HepG2 (cell line): ENCODE results near the gene CTNND2. TPM values are rescaled to one million over a fixed set of nuclear protein-coding genes. Genes with fewer than 3 reads are reported as not detected.
A peak's percentile ranks its signal among the peaks of the same experiment; 100 is the strongest.

Experiments used
- ATAC-seq: fragments of 200-7000 bp; cut with Tn5 transposase; 3 replicates; pipeline ENCODE4 v1.9.1; 2020; ENCODE audit warnings: mild to moderate bottlenecking, moderate library complexity
- BruUV-seq: library from RNA; stranded (reverse); fragments of 400-500 nt; replicated peaks from 2 replicates; lab custom pipeline; 2021; lab: Mats Ljungman, UMichigan
- CTCF ChIA-PET: fragments of 300-600 bp; formaldehyde crosslinking; extraction: SDS; loops from one replicate; lab custom pipeline; 2021; ENCODE audit warnings: low total read pairs, inconsistent platforms, low intra/inter-chr PET ratio; lab: Yijun Ruan, JAX
- POLR2A ChIA-PET: fragments of 350-600 bp; sonication (Branson Sonifier 250); formaldehyde crosslinking; loops from one replicate; lab custom pipeline; 2020; ENCODE audit warnings: antibody characterized with exemption, inconsistent platforms; lab: Yijun Ruan, JAX
- DNase-seq: peaks from one replicate; pipeline ENCODE4 v3.0.0-alpha.2; 2015; ENCODE audit warnings: low spot score
- FAIRE-seq: peaks from 3 replicates; lab custom pipeline; 2011; peaks lifted over from hg19 to GRCh38; lab: Jason Lieb, UNC
- H2AFZ ChIP-seq: one replicate; pipeline ENCODE4 v1.6.1; 2011; ENCODE audit warnings: low read length, inconsistent platforms
- H3K27ac ChIP-seq: fragments of 300-600 bp; 3 replicates; pipeline ENCODE4 v1.8.0; 2011; ENCODE audit warnings: mixed run types, mild to moderate bottlenecking, mixed read lengths, low read length, inconsistent platforms; ENCODE audit not compliant: insufficient read depth; ENCODE audit errors: extremely low read length
- H3K27me3 ChIP-seq, 2 experiments: fragments of 200-600 bp in 1 of 2; 2 replicates in 1 of 2; 3 replicates in 1 of 2; pipeline versions ENCODE4 v1.6.0 to v1.8.0; 2011; ENCODE audit warnings: low read length in 2 of 2, mild to moderate bottlenecking in 2 of 2, moderate library complexity in 2 of 2, inconsistent platforms in 1 of 2; ENCODE audit not compliant: insufficient read depth in 2 of 2, control insufficient read depth in 1 of 2
- H3K36me3 ChIP-seq, 2 experiments: fragments of 200-600 bp in 1 of 2; replicated peaks in 1 of 2; 2 replicates in 1 of 2; 3 replicates in 1 of 2; pipeline versions ENCODE4 v1.5.1 to v1.8.0; 2011; ENCODE audit warnings: low read length in 2 of 2, inconsistent platforms in 1 of 2; ENCODE audit not compliant: insufficient read depth in 2 of 2, control insufficient read depth in 1 of 2
- H3K4me1 ChIP-seq: 2 replicates; pipeline ENCODE4 v1.5.1; 2012; ENCODE audit warnings: low read length, inconsistent platforms; ENCODE audit not compliant: insufficient read depth
- H3K4me2 ChIP-seq: 2 replicates; pipeline ENCODE4 v1.6.0; 2011; ENCODE audit warnings: low read depth, low read length, inconsistent platforms
- H3K4me3 ChIP-seq, 3 experiments: fragments of 200-600 bp in 1 of 3; sonication (generic), shearing (Covaris generic) in 1 of 3; replicated peaks in 1 of 3; 2 replicates each; pipeline ENCODE4 v1.5.1; 2011 to 2016; ENCODE audit warnings: low read length in 3 of 3, inconsistent platforms in 2 of 3, low read depth in 2 of 3, mild to moderate bottlenecking in 2 of 3, control low read depth in 1 of 3, mixed read lengths in 1 of 3; ENCODE audit not compliant: insufficient read depth in 1 of 3
- H3K79me2 ChIP-seq: one replicate; pipeline ENCODE4 v1.6.1; 2011; ENCODE audit warnings: low read length, inconsistent platforms; ENCODE audit not compliant: insufficient read depth
- H3K9ac ChIP-seq: 2 replicates; pipeline ENCODE4 v1.6.0; 2011; ENCODE audit warnings: mild to moderate bottlenecking, low read depth, low read length, inconsistent platforms; ENCODE audit not compliant: insufficient read depth
- H3K9me3 ChIP-seq: 2 replicates; pipeline ENCODE4 v1.5.1; 2012; ENCODE audit warnings: mild to moderate bottlenecking, low read length
- H4K20me1 ChIP-seq: 2 replicates; pipeline ENCODE4 v1.6.0; 2011; ENCODE audit warnings: inconsistent platforms, mild to moderate bottlenecking, low read length, moderate library complexity; ENCODE audit not compliant: insufficient read depth
- CREM ChIP-seq, 2 experiments: sonication (generic) in 1 of 2; formaldehyde crosslinking in 1 of 2; IDR thresholded peaks; 2 replicates each; pipeline versions ENCODE4 v1.4.0 to v1.6.1; 2016 to 2020; ENCODE audit warnings: antibody characterized with exemption in 1 of 2, mild to moderate bottlenecking in 1 of 2, missing genetic modification reagents in 1 of 2
- FOSL2 ChIP-seq: sonication (generic); formaldehyde crosslinking; IDR thresholded peaks from 2 replicates; pipeline ENCODE4 v1.4.0; 2020; ENCODE audit warnings: missing genetic modification reagents
- HNRNPLL ChIP-seq: fragments of 200-400 bp; formaldehyde crosslinking; IDR thresholded peaks from 2 replicates; pipeline ENCODE4 v1.6.1; 2017; ENCODE audit warnings: mild to moderate bottlenecking, low read depth, low read length; ENCODE audit not compliant: poor library complexity, severe bottlenecking
- KDM3A ChIP-seq: IDR thresholded peaks from 2 replicates; pipeline ENCODE4 v1.6.1; 2018; ENCODE audit warnings: low read depth, missing compliant biosample characterization
- KDM5B ChIP-seq: sonication (generic); formaldehyde crosslinking; IDR thresholded peaks from 2 replicates; pipeline ENCODE4 v1.4.0; 2020; ENCODE audit warnings: missing genetic modification reagents, mild to moderate bottlenecking, borderline replicate concordance
- MXI1 ChIP-seq: IDR thresholded peaks from 3 replicates; pipeline ENCODE4 v1.6.1; 2012; ENCODE audit warnings: low read depth, low read length, inconsistent platforms, borderline replicate concordance
- PITX1 ChIP-seq: sonication (generic); formaldehyde crosslinking; IDR thresholded peaks from 2 replicates; pipeline ENCODE4 v1.5.1; 2020; ENCODE audit warnings: mild to moderate bottlenecking, missing genetic modification reagents
- STAG1 ChIP-seq: sonication (generic); formaldehyde crosslinking; IDR thresholded peaks from 2 replicates; pipeline ENCODE4 v1.4.0; 2020; ENCODE audit warnings: missing genetic modification reagents
- ZBTB38 ChIP-seq: sonication (generic); formaldehyde crosslinking; IDR thresholded peaks from 2 replicates; pipeline ENCODE4 v1.5.1; 2020; ENCODE audit warnings: mild to moderate bottlenecking, missing genetic modification reagents
- ZNF546 ChIP-seq: sonication (generic); formaldehyde crosslinking; conservative IDR thresholded peaks from 2 replicates; pipeline ENCODE4 v1.8.1; 2023; ENCODE audit warnings: mild to moderate bottlenecking, missing genetic modification reagents
- ZSCAN25 ChIP-seq: sonication (generic); formaldehyde crosslinking; IDR thresholded peaks from 2 replicates; pipeline ENCODE4 v1.8.0; 2022; ENCODE audit warnings: mild to moderate bottlenecking, missing genetic modification reagents
- WGBS: methylation state at CpG from one replicate; pipeline ENCODE4 v1.1.6; 2017; ENCODE audit warnings: low lambda C conversion rate; 5-methylcytosine and 5-hydroxymethylcytosine counted together
- in situ Hi-C: cut with HindIII; loops from 2 replicates; pipeline ENCODE4 v1.10.0; 2017; ENCODE audit warnings: low pct_unique_long_range_greater_than_20kb; ENCODE audit not compliant: extremely low pct_ligation_motif_present
- intact Hi-C: fragments of 100-400 bp; cut with micrococcal nuclease; formaldehyde crosslinking; loops from one replicate; pipeline ENCODE4 v1.10.0; 2022; ENCODE audit not compliant: unreplicated experiment
- polyA plus RNA-seq, 8 experiments: library from polyadenylated mRNA; depleted of rRNA in 3 of 8; stranded (reverse) in 7 of 8; unstranded in 1 of 8; fragments of >200 nt; fragmentation: Illumina TruSeq in 4 of 8; extraction: Trizol in 4 of 8; gene quantifications; 2 replicates each; pipeline versions ENCODE4 v1.2.1 to v1.2.3, GENCODE V29; 2011 to 2016; ENCODE audit warnings: low read depth in 4 of 8, missing spikeins in 1 of 8, mixed read lengths in 1 of 8; ENCODE audit not compliant: insufficient read depth in 1 of 8
- total RNA-seq, 5 experiments: library from RNA; depleted of rRNA; stranded (reverse); fragments of >200 nt; fragmentation: Illumina TruSeq; extraction: Trizol; gene quantifications; 2 replicates each; pipeline ENCODE4 v1.2.3, GENCODE V29; 2016; ENCODE audit warnings: low read depth in 1 of 5
- TF ChIP-seq, protein P1 (sequence below): sonication (generic); formaldehyde crosslinking; IDR thresholded peaks from 2 replicates; pipeline ENCODE4 v1.8.1; 2023; ENCODE audit warnings: mild to moderate bottlenecking, inconsistent platforms, moderate library complexity, missing genetic modification reagents, borderline replicate concordance
- TF ChIP-seq, protein P2 (sequence below): sonication (generic); IDR thresholded peaks from 2 replicates; pipeline ENCODE4 v1.6.1; 2016; ENCODE audit warnings: low read depth, borderline replicate concordance
- TF ChIP-seq, protein P3 (sequence below): sonication (generic); formaldehyde crosslinking; IDR thresholded peaks from 2 replicates; pipeline ENCODE4 v1.5.0; 2020; ENCODE audit warnings: missing genetic modification reagents, mild to moderate bottlenecking, borderline replicate concordance
- TF ChIP-seq, protein P4 (sequence below): sonication (generic); formaldehyde crosslinking; IDR thresholded peaks from 2 replicates; pipeline ENCODE4 v1.4.0; 2020; ENCODE audit warnings: mild to moderate bottlenecking, missing genetic modification reagents

Gene CTNND2
- total and polyA plus RNA-seq, 2 of the 13 experiments (the other 11 are each of a cell fraction or from before 2014, with no cell fraction given), result not detected

DNA sequence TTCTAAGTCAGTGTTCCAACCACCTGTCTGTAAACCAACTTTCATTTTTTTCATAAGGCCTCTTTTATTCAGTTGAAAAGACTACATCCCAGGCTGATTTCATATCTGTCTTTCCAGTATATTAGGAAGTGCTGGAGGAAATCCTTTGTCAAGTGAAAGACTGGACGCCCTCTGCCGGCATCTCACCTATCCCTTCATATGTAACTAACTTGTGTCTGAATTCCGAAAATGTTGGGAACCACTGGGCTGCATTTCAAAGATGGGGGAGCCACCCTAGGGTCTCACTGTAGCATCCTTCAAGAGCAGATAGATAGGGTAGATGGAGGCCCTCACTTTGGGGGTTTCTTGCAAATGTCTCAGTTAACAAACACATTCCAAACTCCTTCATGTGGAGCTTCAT lies 569.8 kb downstream of the CTNND2 start:
- CTCF ChIA-PET, result no interaction called here

DNA sequence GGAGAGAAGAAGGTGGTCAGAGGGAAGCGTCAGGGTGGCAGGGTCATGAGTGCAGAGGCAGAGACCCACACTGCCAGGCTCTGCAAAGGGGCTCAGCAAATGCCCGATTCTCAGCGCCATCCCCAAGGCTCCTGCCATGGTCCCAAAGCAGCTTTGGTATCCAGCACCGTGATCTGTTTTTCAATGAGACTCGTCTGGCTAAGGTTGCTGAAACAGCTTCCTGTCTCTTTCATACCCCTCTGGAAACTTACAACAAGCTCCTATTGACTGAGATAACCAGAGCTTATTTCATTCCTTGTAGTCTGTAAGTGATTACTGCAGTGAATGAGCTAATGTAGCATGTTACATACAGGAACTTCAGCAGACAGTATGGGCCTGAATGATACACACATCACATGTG lies 574.6 kb downstream of the CTNND2 start:
- H3K27me3 ChIP-seq, result no peaks in the 10 kb centered on the region

More for the DNA sequence above, 569.8 kb downstream of the CTNND2 start:
- intact Hi-C loops, result no loop called here
- H3K4me3 ChIP-seq, result no peak overlapping the region
- no peaks in the 10 kb centered on the region for H4K20me1 ChIP-seq
- H2AFZ ChIP-seq, result no peak overlapping the region
- H3K36me3 ChIP-seq, result no peaks in the 10 kb centered on the region
- POLR2A ChIA-PET, result no interaction called here
- H3K9me3 ChIP-seq, result no peaks in the 10 kb centered on the region
- H3K4me1 ChIP-seq, result no peaks in the 10 kb centered on the region
- ATAC-seq (no peak), FAIRE-seq (no peak), DNase-seq (no peak)
- in situ Hi-C loops, result no loop called here
- H3K27ac ChIP-seq, result no peak overlapping the region
- no peak overlapping the region for H3K9ac ChIP-seq
- H3K79me2 ChIP-seq, result no peaks in the 10 kb centered on the region
- H3K27me3 ChIP-seq, result no peaks in the 10 kb centered on the region
- no peak overlapping the region for H3K4me2 ChIP-seq
- BruUV-seq, result no TSS peak
- TF ChIP-seq ZNF546 (CRISPR knock-in tag) (no peak), STAG1 (CRISPR knock-in tag) (peak; percentile 15; the same call in 1 of the 2 replicates), KDM5B (CRISPR knock-in tag) (no peak)
- TF ChIP-seq, protein P1, sequence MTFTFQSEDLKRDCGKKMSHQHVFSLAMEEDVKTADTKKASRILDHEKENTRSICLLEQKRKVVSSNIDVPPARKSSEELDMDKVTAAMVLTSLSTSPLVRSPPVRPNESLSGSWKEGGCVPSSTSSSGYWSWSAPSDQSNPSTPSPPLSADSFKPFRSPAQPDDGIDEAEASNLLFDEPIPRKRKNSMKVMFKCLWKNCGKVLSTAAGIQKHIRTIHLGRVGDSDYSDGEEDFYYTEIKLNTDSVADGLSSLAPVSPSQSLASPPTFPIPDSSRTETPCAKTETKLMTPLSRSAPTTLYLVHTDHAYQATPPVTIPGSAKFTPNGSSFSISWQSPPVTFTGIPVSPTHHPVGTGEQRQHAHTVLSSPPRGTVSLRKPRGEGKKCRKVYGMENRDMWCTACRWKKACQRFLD (CRISPR knock-in tag), result no peak
- TF ChIP-seq, protein P2, sequence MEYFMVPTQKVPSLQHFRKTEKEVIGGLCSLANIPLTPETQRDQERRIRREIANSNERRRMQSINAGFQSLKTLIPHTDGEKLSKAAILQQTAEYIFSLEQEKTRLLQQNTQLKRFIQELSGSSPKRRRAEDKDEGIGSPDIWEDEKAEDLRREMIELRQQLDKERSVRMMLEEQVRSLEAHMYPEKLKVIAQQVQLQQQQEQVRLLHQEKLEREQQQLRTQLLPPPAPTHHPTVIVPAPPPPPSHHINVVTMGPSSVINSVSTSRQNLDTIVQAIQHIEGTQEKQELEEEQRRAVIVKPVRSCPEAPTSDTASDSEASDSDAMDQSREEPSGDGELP, result no peak
- WGBS, result 15% methylated on average over 3 of the region's 3 CpGs

More for the DNA sequence above, 574.6 kb downstream of the CTNND2 start:
- H3K36me3 ChIP-seq, result no peaks in the 10 kb centered on the region
- H4K20me1 ChIP-seq, result no peaks in the 10 kb centered on the region
- DNase-seq (no peak), FAIRE-seq (no peak), ATAC-seq (no peak)
- H3K4me2 ChIP-seq, result no peak overlapping the region
- H3K9me3 ChIP-seq, result no peaks in the 10 kb centered on the region
- H3K4me1 ChIP-seq, result no peaks in the 10 kb centered on the region
- H2AFZ ChIP-seq, result no peak overlapping the region
- CTCF ChIA-PET, result no interaction called here
- TF ChIP-seq HNRNPLL (no peak), ZBTB38 (CRISPR knock-in tag) (no peak), ZSCAN25 (CRISPR knock-in tag) (no peak), MXI1 (no peak), PITX1 (CRISPR knock-in tag) (no peak), CREM (IDR thresholded peaks at IDR 0.05) (no peak), CREM (CRISPR knock-in tag; IDR thresholded peaks at IDR 0.05) (no peak), KDM3A (CRISPR knock-in tag) (no peak), FOSL2 (CRISPR knock-in tag) (no peak)
- TF ChIP-seq, protein P3, sequence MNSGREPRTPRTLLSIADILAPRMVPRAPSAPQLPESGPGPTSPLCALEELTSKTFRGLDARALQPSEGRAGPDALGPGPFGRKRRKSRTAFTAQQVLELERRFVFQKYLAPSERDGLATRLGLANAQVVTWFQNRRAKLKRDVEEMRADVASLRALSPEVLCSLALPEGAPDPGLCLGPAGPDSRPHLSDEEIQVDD (CRISPR knock-in tag), result no peak
- TF ChIP-seq, protein P4, sequence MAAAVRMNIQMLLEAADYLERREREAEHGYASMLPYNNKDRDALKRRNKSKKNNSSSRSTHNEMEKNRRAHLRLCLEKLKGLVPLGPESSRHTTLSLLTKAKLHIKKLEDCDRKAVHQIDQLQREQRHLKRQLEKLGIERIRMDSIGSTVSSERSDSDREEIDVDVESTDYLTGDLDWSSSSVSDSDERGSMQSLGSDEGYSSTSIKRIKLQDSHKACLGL, result no peak
- no peaks in the 10 kb centered on the region for H3K79me2 ChIP-seq
- no peak overlapping the region for H3K4me3 ChIP-seq
- BruUV-seq, result no TSS peak
- no peak overlapping the region for H3K9ac ChIP-seq
- intact Hi-C loops (no loop called here), in situ Hi-C loops (no loop called here)
- H3K27ac ChIP-seq, result no peak overlapping the region
- POLR2A ChIA-PET, result no interaction called here
- 76% methylated on average over 3 of the region's 5 CpGs for WGBS
